ENCODE data around the gene CD274. TPM values are rescaled to one million over a fixed set of nuclear protein-coding genes. Genes with fewer than 3 reads are reported as not detected.

Gene CD274
- total RNA-seq, 1 donor from 2014 or later, result 2.2 TPM

DNA sequence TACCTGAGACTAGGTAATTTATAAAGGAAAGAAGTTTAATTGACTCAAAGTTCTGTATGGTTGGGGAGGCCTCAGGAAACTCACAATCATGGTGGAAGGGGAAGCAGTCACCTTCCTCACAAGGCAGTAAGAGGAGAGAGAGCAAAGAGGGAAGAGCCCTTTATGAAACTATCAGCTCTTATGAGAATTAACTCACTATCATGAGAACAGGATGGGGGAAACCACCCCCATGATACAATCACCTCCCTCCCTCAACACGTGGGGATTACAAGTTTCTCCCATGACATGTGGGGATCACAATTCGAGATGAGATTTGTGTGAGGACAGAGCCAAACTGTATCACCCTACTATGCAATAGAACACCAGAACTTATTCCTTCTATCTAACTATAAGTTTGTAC is 27.9 kb downstream of the CD274 start:
- Histone ChIP-seq H3K27ac (no peak overlapping the region), H3K36me3 (no peaks in the 10 kb centered on the region), H3K27me3 (no peaks in the 10 kb centered on the region), H3K9me3 (no peaks in the 10 kb centered on the region), H3K4me1 (no peaks in the 10 kb centered on the region), H3K4me3 (no peak overlapping the region)
- intact Hi-C loops (cut with DNase I), result no loop called here
- DNase-seq (ENCODE audit: extremely low spot score in 2 of 2), result no peak
- TF ChIP-seq POLR2AphosphoS5 (IDR thresholded peaks at IDR 0.05; ENCODE audit: insufficient read depth in 1 of 2, low read depth in 1 of 2) (no peak), POLR2A (IDR thresholded peaks at IDR 0.05) (no peak)
- TF ChIP-seq, protein P1, sequence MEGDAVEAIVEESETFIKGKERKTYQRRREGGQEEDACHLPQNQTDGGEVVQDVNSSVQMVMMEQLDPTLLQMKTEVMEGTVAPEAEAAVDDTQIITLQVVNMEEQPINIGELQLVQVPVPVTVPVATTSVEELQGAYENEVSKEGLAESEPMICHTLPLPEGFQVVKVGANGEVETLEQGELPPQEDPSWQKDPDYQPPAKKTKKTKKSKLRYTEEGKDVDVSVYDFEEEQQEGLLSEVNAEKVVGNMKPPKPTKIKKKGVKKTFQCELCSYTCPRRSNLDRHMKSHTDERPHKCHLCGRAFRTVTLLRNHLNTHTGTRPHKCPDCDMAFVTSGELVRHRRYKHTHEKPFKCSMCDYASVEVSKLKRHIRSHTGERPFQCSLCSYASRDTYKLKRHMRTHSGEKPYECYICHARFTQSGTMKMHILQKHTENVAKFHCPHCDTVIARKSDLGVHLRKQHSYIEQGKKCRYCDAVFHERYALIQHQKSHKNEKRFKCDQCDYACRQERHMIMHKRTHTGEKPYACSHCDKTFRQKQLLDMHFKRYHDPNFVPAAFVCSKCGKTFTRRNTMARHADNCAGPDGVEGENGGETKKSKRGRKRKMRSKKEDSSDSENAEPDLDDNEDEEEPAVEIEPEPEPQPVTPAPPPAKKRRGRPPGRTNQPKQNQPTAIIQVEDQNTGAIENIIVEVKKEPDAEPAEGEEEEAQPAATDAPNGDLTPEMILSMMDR (IDR thresholded peaks at IDR 0.05), result no peak

DNA sequence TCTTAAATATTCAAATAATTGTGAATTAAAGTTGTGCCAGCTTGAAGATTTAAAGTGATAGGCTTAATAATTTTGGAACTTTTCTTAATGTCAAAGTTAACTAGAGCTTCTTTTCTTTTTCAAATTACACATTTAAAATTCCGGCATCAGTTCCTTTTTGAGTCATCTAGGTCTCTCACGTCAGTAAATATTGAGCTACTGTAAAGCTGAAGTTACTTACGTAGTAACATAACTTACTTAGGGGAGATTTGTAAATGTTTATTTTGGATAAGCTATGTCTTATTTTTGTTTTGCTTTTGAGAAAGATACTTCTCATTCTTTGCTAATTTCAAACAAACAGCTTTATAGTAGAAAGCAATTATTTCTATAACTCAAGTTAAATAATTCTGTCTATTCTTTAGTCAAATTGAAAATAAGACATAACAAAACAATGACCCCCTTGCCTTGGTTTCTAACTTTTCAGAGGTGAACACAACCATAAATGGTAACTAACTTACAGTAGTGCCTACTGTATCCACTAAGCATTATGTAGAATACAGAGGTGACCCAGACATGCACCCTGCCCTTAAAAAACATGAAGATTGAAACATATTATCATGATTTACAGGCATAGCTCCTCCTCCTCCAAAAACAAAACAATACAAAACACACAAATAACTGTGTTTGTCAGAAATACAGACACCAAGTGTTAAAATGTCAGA is 29.8 kb downstream of the CD274 start:
- intact Hi-C loops (cut with DNase I), result no loop called here
- Histone ChIP-seq H3K4me1 (no peaks in the 10 kb centered on the region), H3K27ac (no peak overlapping the region), H3K9me3 (no peaks in the 10 kb centered on the region), H3K4me3 (no peak overlapping the region), H3K36me3 (no peaks in the 10 kb centered on the region), H3K27me3 (no peaks in the 10 kb centered on the region)
- DNase-seq (ENCODE audit: extremely low spot score in 2 of 2), result no peak
- no peak for TF ChIP-seq POLR2AphosphoS5 (IDR thresholded peaks at IDR 0.05; ENCODE audit: insufficient read depth in 1 of 2, low read depth in 1 of 2)
- TF ChIP-seq, protein P1 (IDR thresholded peaks at IDR 0.05), result no peak
- TF ChIP-seq POLR2A (IDR thresholded peaks at IDR 0.05), result no peak

DNA sequence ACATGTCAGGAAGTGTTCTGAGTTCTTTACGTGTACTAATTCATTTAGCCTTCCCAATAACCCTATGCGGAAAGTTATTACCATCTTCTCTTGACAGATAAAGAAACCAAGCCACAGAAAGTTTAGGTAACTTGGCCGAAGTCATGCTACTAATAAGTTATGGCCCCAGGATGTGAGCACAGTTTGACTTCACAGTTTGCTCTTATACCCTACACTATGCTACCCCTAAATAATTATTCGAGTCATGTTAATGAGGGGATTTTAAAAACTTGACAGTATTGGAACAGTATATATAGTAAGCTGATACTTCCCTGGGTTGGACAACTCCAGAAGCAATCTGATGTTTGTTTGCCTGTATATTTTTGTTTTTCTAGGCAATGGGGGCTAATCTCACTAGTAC is 30.6 kb downstream of the CD274 start:
- intact Hi-C loops (cut with DNase I), result no loop called here

DNA sequence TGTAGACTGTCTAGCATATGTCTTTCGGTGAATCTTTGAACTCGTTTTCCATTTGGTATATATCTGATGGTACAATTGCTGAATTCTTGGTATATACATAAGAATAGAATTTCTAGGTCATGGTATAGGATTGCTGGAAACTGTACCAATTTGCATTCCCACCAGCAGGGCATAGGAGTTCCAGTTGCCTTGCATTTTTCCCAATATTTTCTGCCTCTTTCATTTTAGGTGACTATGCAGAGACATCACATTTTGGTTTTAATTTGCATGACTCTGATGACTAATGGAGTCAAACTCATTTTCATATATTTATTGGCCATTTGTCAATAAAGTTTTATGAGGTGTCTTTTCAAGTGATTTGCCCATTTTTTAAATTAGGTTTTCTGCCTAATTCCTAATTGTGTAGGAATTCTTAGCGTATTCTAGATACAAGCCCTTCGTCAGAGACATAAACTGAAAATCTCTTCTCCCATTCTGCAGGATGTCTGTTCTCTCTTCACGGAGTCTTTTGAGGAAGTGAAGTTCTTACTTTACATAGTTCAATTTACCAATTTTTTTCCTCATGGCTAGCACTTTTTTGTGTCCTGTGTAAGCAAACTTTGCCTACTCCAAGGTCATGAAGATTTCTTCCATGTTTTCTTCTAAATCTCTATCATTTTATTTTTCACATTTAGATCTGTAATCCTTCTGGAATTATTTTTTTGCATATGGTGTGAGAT is 31.1 kb downstream of the CD274 start:
- Histone ChIP-seq H3K36me3 (no peaks in the 10 kb centered on the region), H3K4me1 (no peaks in the 10 kb centered on the region), H3K27ac (no peak overlapping the region), H3K4me3 (no peak overlapping the region), H3K27me3 (no peaks in the 10 kb centered on the region), H3K9me3 (no peaks in the 10 kb centered on the region)
- no peak for DNase-seq (ENCODE audit: extremely low spot score in 2 of 2)
- TF ChIP-seq, protein P1 (IDR thresholded peaks at IDR 0.05), result no peak
- TF ChIP-seq POLR2A (IDR thresholded peaks at IDR 0.05) (no peak), POLR2AphosphoS5 (IDR thresholded peaks at IDR 0.05; ENCODE audit: insufficient read depth in 1 of 2, low read depth in 1 of 2) (no peak)
- intact Hi-C loops (cut with DNase I), result no loop called here

More for the DNA sequence above, 30.6 kb downstream of the CD274 start:
- Histone ChIP-seq H3K4me1 (no peaks in the 10 kb centered on the region), H3K9me3 (no peaks in the 10 kb centered on the region), H3K27ac (no peak overlapping the region), H3K36me3 (no peaks in the 10 kb centered on the region), H3K27me3 (no peaks in the 10 kb centered on the region), H3K4me3 (no peak overlapping the region)
- TF ChIP-seq, protein P1 (IDR thresholded peaks at IDR 0.05), result no peak
- TF ChIP-seq POLR2A (IDR thresholded peaks at IDR 0.05) (no peak), POLR2AphosphoS5 (IDR thresholded peaks at IDR 0.05; ENCODE audit: insufficient read depth in 1 of 2, low read depth in 1 of 2) (no peak)
- no peak for DNase-seq (ENCODE audit: extremely low spot score in 2 of 2)

DNA sequence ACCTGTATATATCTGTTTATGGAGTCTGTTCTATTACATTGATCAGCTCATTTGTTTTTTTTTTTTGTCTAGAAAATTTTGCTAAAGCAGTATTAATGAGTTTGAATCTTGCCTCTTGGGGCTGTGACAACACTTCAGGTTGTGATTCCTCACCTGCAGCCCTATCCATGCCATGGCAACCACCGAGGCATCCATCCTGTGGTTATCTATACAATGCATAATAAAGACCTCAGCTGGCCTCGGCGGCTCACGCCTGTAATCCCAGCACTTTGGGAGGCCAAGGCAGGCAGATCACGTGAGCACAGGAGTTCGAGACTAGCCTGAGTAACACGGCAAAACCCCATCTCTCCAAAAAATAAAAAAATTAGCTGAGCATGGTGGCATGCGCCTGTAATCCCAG is 31.9 kb downstream of the CD274 start:
- DNase-seq (ENCODE audit: extremely low spot score in 2 of 2), result no peak
- Histone ChIP-seq H3K4me1 (no peaks in the 10 kb centered on the region), H3K27ac (no peak overlapping the region), H3K4me3 (no peak overlapping the region), H3K9me3 (no peaks in the 10 kb centered on the region), H3K36me3 (no peaks in the 10 kb centered on the region), H3K27me3 (no peaks in the 10 kb centered on the region)
- intact Hi-C loops (cut with DNase I), result no loop called here
- no peak for TF ChIP-seq POLR2A (IDR thresholded peaks at IDR 0.05)
- TF ChIP-seq POLR2AphosphoS5 (IDR thresholded peaks at IDR 0.05; ENCODE audit: insufficient read depth in 1 of 2, low read depth in 1 of 2), result no peak
- TF ChIP-seq, protein P1 (IDR thresholded peaks at IDR 0.05), result no peak

Measured in vagina (tissue), 2 donors.